ENCODE results near the gene DEFB119.
"Not testable (repeated sequence)": the region's sequence is repeated elsewhere in the genome, so short reads cannot be mapped to it uniquely, and the experiment has no call there.

DEFB119 gene, protein sequence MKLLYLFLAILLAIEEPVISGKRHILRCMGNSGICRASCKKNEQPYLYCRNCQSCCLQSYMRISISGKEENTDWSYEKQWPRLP

DNA sequence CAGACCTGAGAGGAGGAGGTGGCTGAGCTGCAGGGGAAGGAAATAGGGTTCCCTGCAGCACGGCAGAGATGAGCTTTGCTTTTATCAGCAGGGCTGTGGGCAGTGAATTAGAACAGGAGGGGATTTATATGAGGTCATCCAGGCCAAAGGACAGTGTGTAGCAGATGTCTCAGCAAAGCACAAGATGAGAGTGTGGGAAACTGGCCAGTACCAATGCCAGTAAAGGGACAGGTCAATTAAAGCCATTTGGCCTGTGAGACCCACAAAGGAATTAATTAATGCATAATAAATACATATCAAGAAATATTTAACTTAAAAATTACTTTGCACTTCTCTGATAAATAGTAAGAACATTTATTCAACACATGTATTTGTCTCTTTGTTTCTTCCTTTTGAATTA, at the start of gene DEFB119:
Gene DEFB119, minus strand, starts transcription at position 101 of the 400 bp plus-strand sequence. CDS start 107 bp downstream, outside the sequence.
- no peak for FAIRE-seq
- no peak for DNase-seq (ENCODE audit: extremely low spot score, insufficient read length, low read depth)

DNA sequence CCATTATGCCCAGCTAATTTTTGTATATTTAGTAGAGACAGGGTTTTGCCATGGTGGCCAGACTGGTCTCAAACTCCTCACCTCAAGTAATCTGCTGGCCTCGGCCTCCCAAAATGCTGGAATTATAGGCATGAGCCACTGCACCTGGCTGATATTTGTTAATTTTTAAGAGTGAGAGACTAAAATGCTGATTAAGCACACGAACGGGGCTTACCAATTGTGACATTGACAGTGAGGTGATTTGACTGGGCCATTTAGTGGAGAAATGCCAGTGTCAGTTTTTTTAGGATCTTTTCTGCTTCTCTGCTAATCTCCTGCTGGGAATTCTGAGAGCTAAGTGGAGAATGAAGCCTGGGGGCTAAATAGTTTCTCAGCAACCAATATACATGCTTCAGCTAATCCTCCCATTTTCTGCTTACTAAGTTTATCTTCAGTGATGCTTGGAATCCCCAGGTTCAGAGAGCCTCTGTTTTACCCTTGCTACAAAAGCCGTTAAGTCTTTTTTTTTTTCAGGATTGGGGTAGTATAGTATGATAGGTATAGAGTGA, 40.3 kb upstream of the DEFB119 start:
- DNase-seq (ENCODE audit: extremely low spot score, insufficient read length, low read depth) (no peak), FAIRE-seq (no peak)

- not testable (repeated sequence) for DNase-seq (ENCODE audit: extremely low spot score, insufficient read length, low read depth); FAIRE-seq
Measured at GRCh38 chr20:31427576-31427975, 37.2 kb upstream of the DEFB119 start.

DNA sequence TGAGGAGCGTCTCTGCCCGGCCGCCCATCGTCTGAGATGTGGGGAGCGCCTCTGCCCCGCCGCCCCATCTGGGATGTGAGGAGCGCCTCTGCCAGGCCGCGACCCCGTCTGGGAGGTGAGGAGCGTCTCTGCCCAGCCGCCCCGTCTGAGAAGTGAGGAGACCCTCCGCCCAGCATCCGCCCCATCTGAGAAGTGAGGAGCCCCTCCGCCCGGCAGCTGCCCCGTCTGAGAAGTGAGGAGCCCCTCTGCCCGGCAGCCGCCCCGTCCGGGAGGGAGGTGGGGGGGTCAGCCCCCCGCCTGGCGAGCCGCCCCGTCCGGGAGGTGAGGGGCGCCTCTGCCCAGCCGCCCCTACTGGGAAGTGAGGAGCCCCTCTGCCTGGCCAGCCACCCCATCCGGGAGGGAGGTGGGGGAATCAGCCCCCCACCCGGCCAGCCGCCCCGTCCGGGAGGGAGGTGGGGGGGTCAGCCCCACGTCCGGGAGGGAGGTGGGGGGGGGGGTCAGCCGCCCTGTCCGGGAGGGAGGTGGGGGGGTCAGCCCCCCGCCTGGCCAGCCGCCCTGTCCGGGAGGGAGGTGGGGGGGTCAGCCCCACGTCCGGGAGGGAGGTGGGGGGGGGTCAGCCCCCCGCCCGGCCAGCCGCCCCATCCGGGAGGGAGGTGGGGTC, 36.6 kb upstream of the DEFB119 start:
- not testable (repeated sequence) for DNase-seq (ENCODE audit: extremely low spot score, insufficient read length, low read depth); FAIRE-seq

- DNase-seq (ENCODE audit: extremely low spot score, insufficient read length, low read depth) (no peak), FAIRE-seq (no peak)
Measured at GRCh38 chr20:31425797-31426196, 35.4 kb upstream of the DEFB119 start.

GRCh38 chr20:31418307-31418706, 27.9 kb upstream of the DEFB119 start:
- DNase-seq (ENCODE audit: extremely low spot score, insufficient read length, low read depth) (no peak), FAIRE-seq (no peak)

- no peak for DNase-seq (ENCODE audit: extremely low spot score, insufficient read length, low read depth)
- no peak for FAIRE-seq
Measured at GRCh38 chr20:31415653-31416052, 25.3 kb upstream of the DEFB119 start.

GRCh38 chr20:31414381-31414780, 24.0 kb upstream of the DEFB119 start:
- FAIRE-seq = no peak
- no peak for DNase-seq (ENCODE audit: extremely low spot score, insufficient read length, low read depth)

GRCh38 chr20:31410011-31410410, 19.6 kb upstream of the DEFB119 start:
- DNase-seq (ENCODE audit: extremely low spot score, insufficient read length, low read depth) = no peak
- no peak for FAIRE-seq

DNA sequence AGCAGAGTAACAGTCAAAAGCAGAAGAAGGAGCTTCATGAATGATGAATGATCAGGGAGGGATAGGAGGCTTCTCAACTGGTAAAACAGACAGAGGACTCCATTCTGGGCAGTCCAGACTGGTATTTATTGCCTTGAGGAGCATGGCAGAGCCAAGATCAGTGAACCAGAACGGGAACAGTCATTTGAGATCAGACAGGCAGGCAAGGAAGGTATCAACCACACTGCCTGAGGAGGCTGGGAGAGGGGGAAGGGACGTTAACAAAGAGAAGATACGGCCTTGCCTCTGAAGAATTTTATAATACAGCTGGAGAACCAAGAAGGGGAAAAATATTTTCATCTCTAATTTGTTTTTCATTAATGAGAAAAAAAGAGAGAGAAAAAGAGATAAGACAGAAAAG, 15.7 kb upstream of the DEFB119 start, which contains the start of gene DEFB121:
Gene DEFB121, minus strand, starts transcription at position 101 of the 400 bp plus-strand sequence. Its CDS starts 63 bp downstream, at position 38.
- FAIRE-seq = no peak
- DNase-seq (ENCODE audit: extremely low spot score, insufficient read length, low read depth) = no peak

GRCh38 chr20:31403886-31404285, 13.5 kb upstream of the DEFB119 start:
- FAIRE-seq (no peak), DNase-seq (ENCODE audit: extremely low spot score, insufficient read length, low read depth) (no peak)

- FAIRE-seq (no peak), DNase-seq (ENCODE audit: extremely low spot score, insufficient read length, low read depth) (no peak)
Measured at GRCh38 chr20:31394900-31395299, 4.5 kb upstream of the DEFB119 start.

GRCh38 chr20:31392836-31393235, 2.4 kb upstream of the DEFB119 start:
- no peak for DNase-seq (ENCODE audit: extremely low spot score, insufficient read length, low read depth)
- FAIRE-seq = no peak

GRCh38 chr20:31374346-31374745, 16.0 kb downstream of the DEFB119 start:
- DNase-seq (ENCODE audit: extremely low spot score, insufficient read length, low read depth) (no peak), FAIRE-seq (no peak)

- DNase-seq (ENCODE audit: extremely low spot score, insufficient read length, low read depth) (no peak), FAIRE-seq (no peak)
Measured at GRCh38 chr20:31368301-31368700, 22.1 kb downstream of the DEFB119 start, which contains the start of gene DEFB118. DEFB118 (plus strand) TSS chr20:31368601; CDS start chr20:31368651, 50 bp downstream.

DNA sequence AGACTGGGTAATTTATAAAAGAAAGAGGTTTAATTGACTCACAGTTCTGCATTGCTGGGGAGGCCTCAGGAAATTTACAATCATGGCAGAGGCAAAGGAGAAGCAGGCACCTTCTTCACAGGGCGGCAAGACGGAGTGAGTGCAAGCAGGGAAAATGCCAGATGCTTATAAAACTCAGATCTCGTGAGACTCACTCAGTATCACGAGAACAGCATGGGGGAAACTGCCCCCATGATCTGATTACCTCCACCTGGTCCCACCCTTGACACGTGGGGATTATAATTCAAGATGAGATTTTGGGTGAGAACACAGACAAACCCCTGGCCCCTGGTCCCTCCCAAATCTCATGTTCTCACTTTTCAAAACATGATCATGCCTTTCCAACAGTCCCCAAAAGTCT, 26.1 kb downstream of the DEFB119 start:
- DNase-seq (ENCODE audit: extremely low spot score, insufficient read length, low read depth); FAIRE-seq: not testable (repeated sequence)

GRCh38 chr20:31363295-31363694, 27.1 kb downstream of the DEFB119 start:
- FAIRE-seq = no peak
- no peak for DNase-seq (ENCODE audit: extremely low spot score, insufficient read length, low read depth)

- FAIRE-seq (no peak), DNase-seq (ENCODE audit: extremely low spot score, insufficient read length, low read depth) (no peak)
Measured at GRCh38 chr20:31355981-31356380, 34.4 kb downstream of the DEFB119 start.

DNA sequence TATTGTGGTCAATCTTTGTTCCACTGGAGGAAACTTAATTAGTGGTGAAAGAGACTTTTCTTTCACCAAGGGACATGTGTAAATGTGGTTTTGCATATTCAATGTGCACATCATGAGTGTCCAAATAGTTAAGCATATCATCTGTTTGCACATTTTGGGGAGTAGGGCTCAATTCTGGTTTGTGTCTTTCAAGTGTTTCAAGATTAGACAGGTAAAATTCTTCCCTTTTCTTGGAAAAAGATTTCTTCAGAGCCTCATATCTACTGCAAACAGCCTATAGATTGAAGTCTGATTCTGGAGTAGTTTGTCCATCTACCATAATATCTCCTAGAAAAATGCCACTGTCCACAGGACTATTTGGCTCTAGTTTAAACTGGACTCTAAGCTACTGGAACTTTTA, 48.9 kb downstream of the DEFB119 start:
- DNase-seq (ENCODE audit: extremely low spot score, insufficient read length, low read depth) (no peak), FAIRE-seq (no peak)

GRCh38 chr20:31330893-31331292, 59.5 kb downstream of the DEFB119 start:
- no peak for DNase-seq (ENCODE audit: extremely low spot score, insufficient read length, low read depth)
- FAIRE-seq = no peak

All from GM18507 (cell line).